Measurements from ENCODE around the gene GEMIN2. TPM values are rescaled to one million over a fixed set of nuclear protein-coding genes. Genes with fewer than 3 reads are reported as not detected.
A peak's percentile ranks its signal among the peaks of the same experiment; 100 is the strongest.

Gene GEMIN2
- polyA plus RNA-seq, 1 of the 3 experiments (the other 2 are of a cell fraction) = 13.2 TPM

DNA sequence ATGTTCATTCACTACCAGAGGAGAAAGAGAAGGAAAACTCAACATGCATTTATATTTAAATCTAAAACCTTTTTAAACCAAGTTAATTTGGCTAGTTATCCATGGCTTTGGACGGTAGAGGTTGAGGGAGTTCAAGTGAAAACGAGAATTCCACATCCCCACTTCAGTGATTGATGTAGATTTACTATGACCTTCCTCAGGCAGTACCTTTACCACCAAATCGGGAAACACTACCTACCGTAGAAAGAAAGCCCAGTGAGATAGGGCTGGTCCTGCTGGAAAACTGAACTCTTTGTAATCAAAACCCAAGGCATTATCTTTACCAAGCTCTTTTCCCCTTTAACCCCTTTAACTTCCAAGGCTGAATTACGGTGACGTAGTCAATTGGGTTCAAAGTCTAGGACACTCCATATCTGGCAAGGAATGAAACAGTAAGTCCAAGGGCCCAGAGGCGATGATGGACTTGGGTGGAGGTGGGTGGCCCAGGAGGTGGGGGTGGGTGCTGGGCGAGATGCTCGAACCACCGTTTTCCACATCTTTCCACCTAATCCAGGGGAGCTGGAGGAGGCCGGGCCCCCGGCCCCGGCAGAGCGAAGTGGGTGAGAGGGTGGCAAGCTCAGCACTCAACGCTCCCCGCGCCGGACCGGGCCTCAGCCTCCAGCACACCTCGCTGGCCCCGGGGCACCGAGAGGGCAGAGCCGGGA lies 11.7 kb upstream of the GEMIN2 start:
- no peak for DNase-seq
- ChIA-PET POLR2A (interaction anchor here (0.6 to 2.0 kb wide), 5 partner anchors 11 to 330 kb away, joined by 3 to 13 read pairs (median 7); partner anchors contain the start of genes FBXO33, GEMIN2, PNN and TRAPPC6B), CTCF (interaction anchor here (0.8 kb wide), 1 partner anchor 9 kb away, joined by 3 read pairs; no protein-coding TSS in a partner anchor)
- no peaks in the 10 kb centered on the region for H3F3A ChIP-seq (replicated peaks; ENCODE audit: insufficient read depth)
- H3K4me3 ChIP-seq (ENCODE audit: low read depth in 2 of 2, low read length in 1 of 2) = peak overlapping the region; percentile 63 to 69
- WGBS (ENCODE audit: low lambda C conversion rate) = 10% methylated on average over 10 of the region's 23 CpGs
- TF ChIP-seq, protein P1, sequence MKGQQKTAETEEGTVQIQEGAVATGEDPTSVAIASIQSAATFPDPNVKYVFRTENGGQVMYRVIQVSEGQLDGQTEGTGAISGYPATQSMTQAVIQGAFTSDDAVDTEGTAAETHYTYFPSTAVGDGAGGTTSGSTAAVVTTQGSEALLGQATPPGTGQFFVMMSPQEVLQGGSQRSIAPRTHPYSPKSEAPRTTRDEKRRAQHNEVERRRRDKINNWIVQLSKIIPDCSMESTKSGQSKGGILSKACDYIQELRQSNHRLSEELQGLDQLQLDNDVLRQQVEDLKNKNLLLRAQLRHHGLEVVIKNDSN (IDR thresholded peaks at IDR 0.05; ENCODE audit: borderline replicate concordance, low read depth) = no peak
- no peak for TF ChIP-seq SIN3A (IDR thresholded peaks at IDR 0.05; ENCODE audit: borderline replicate concordance, low read depth, low read length)
- TF ChIP-seq, protein P2, sequence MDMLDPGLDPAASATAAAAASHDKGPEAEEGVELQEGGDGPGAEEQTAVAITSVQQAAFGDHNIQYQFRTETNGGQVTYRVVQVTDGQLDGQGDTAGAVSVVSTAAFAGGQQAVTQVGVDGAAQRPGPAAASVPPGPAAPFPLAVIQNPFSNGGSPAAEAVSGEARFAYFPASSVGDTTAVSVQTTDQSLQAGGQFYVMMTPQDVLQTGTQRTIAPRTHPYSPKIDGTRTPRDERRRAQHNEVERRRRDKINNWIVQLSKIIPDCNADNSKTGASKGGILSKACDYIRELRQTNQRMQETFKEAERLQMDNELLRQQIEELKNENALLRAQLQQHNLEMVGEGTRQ (IDR thresholded peaks at IDR 0.05; ENCODE audit: borderline replicate concordance, low read depth, low read length) = no peak
- no peak for TF ChIP-seq RXRA (IDR thresholded peaks at IDR 0.05; ENCODE audit: borderline replicate concordance, low read depth)
- TF ChIP-seq SMC3 (IDR thresholded peaks at IDR 0.05; ENCODE audit: low read depth, low read length) = no peak
- TF ChIP-seq EZH2phosphoT487 (IDR thresholded peaks at IDR 0.05; ENCODE audit: borderline replicate concordance, low read depth) = no peak
- no peak for TF ChIP-seq GATA2 (CRISPR knock-in tag; IDR thresholded peaks at IDR 0.05)
- no peak for TF ChIP-seq POLR2AphosphoS5 (IDR thresholded peaks at IDR 0.05; ENCODE audit: low read depth, low read length)
- TF ChIP-seq FOSL2 (IDR thresholded peaks at IDR 0.05; ENCODE audit: borderline replicate concordance, low read depth) = no peak
- TF ChIP-seq, protein P3, sequence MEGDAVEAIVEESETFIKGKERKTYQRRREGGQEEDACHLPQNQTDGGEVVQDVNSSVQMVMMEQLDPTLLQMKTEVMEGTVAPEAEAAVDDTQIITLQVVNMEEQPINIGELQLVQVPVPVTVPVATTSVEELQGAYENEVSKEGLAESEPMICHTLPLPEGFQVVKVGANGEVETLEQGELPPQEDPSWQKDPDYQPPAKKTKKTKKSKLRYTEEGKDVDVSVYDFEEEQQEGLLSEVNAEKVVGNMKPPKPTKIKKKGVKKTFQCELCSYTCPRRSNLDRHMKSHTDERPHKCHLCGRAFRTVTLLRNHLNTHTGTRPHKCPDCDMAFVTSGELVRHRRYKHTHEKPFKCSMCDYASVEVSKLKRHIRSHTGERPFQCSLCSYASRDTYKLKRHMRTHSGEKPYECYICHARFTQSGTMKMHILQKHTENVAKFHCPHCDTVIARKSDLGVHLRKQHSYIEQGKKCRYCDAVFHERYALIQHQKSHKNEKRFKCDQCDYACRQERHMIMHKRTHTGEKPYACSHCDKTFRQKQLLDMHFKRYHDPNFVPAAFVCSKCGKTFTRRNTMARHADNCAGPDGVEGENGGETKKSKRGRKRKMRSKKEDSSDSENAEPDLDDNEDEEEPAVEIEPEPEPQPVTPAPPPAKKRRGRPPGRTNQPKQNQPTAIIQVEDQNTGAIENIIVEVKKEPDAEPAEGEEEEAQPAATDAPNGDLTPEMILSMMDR (IDR thresholded peaks at IDR 0.05) = no peak
- no peak for TF ChIP-seq RFX5 (IDR thresholded peaks at IDR 0.05; ENCODE audit: low read length)
- TF ChIP-seq, protein P4, sequence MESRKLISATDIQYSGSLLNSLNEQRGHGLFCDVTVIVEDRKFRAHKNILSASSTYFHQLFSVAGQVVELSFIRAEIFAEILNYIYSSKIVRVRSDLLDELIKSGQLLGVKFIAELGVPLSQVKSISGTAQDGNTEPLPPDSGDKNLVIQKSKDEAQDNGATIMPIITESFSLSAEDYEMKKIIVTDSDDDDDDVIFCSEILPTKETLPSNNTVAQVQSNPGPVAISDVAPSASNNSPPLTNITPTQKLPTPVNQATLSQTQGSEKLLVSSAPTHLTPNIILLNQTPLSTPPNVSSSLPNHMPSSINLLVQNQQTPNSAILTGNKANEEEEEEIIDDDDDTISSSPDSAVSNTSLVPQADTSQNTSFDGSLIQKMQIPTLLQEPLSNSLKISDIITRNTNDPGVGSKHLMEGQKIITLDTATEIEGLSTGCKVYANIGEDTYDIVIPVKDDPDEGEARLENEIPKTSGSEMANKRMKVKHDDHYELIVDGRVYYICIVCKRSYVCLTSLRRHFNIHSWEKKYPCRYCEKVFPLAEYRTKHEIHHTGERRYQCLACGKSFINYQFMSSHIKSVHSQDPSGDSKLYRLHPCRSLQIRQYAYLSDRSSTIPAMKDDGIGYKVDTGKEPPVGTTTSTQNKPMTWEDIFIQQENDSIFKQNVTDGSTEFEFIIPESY (IDR thresholded peaks at IDR 0.05; ENCODE audit: borderline replicate concordance, low read depth) = no peak
- TF ChIP-seq, protein P5, sequence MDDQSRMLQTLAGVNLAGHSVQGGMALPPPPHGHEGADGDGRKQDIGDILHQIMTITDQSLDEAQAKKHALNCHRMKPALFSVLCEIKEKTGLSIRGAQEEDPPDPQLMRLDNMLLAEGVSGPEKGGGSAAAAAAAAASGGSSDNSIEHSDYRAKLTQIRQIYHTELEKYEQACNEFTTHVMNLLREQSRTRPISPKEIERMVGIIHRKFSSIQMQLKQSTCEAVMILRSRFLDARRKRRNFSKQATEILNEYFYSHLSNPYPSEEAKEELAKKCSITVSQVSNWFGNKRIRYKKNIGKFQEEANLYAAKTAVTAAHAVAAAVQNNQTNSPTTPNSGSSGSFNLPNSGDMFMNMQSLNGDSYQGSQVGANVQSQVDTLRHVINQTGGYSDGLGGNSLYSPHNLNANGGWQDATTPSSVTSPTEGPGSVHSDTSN (IDR thresholded peaks at IDR 0.05) = no peak
- no peaks in the 10 kb centered on the region for H3K27me3 ChIP-seq (ENCODE audit: insufficient read depth)
- no peaks in the 10 kb centered on the region for H3K9me2 ChIP-seq
- H3K4me1 ChIP-seq (ENCODE audit: control insufficient read depth in 1 of 2, insufficient read depth in 2 of 2, low read depth in 1 of 2, low read length in 1 of 2) = no peaks in the 10 kb centered on the region
- H3K79me2 ChIP-seq (ENCODE audit: insufficient read depth) = peaks cover 71% of the 10 kb centered on the region
- no peaks in the 10 kb centered on the region for H3K9me3 ChIP-seq
- peak overlapping the region; percentile 84 for H3K9ac ChIP-seq
- H3K27ac ChIP-seq (ENCODE audit: low read depth in 2 of 2, low read length in 1 of 2) = peak overlapping the region; percentile 65 to 76; a peak in 3 of 4 replicates
- H3K4me2 ChIP-seq = peak overlapping the region; percentile 75
- peak overlapping the region; percentile 65; the same call in 1 of the 2 replicates for H2AFZ ChIP-seq (ENCODE audit: low read depth)
- H4K20me1 ChIP-seq (ENCODE audit: insufficient read depth) = peaks cover 20% of the 10 kb centered on the region
- H3K36me3 ChIP-seq (replicated peaks in 1 of 2; ENCODE audit: control insufficient read depth in 1 of 2, insufficient read depth in 2 of 2, low read length in 1 of 2) = no peaks in the 10 kb centered on the region

All from SK-N-SH (cell line).